Endothelial cell of umbilical vein (primary cell): ENCODE data around the gene HOXA10. TPM values are rescaled to one million over a fixed set of nuclear protein-coding genes. Genes with fewer than 3 reads are reported as not detected.

ENCODE experiments used
- BruUV-seq: library from RNA; stranded (reverse); fragments of 400-500 nt; replicated peaks from 2 replicates; lab custom pipeline; 2021; lab: Mats Ljungman, UMichigan
- CTCF ChIA-PET: fragments of 300-600, 350-600 bp; sonication (Branson Sonifier 250); formaldehyde crosslinking; loops from one replicate; lab custom pipeline; 2021; ENCODE audit warnings: antibody characterized with exemption, inconsistent platforms; lab: Charles Lee
- POLR2A ChIA-PET: fragments of 300-600, 350-600 bp; sonication (Branson Sonifier 250); formaldehyde crosslinking; loops from one replicate; lab custom pipeline; 2021; ENCODE audit warnings: antibody characterized with exemption, inconsistent platforms; lab: Charles Lee
- DNase-seq: peaks from one replicate; pipeline ENCODE4 v3.0.0-alpha.2; 2011; ENCODE audit warnings: low read depth, low spot score
- FAIRE-seq: peaks from 2 replicates; lab custom pipeline; 2011; peaks lifted over from hg19 to GRCh38; lab: Jason Lieb, UNC
- H2AFZ ChIP-seq: 2 replicates; pipeline ENCODE4 v1.6.0; 2012; ENCODE audit warnings: low read depth, low read length, control low read depth, inconsistent platforms
- H3K27ac ChIP-seq: 2 replicates; pipeline ENCODE4 v1.5.1; 2011; ENCODE audit warnings: low read depth, mild to moderate bottlenecking, control low read depth, low read length, moderate library complexity; ENCODE audit not compliant: insufficient read depth
- H3K27me3 ChIP-seq, 2 experiments: 2 replicates each; pipeline versions ENCODE4 v1.6.0 to v1.6.1; 2011; ENCODE audit warnings: low read length in 2 of 2, mixed read lengths in 1 of 2; ENCODE audit not compliant: control insufficient read depth in 2 of 2, insufficient read depth in 2 of 2
- H3K36me3 ChIP-seq, 2 experiments: 2 replicates in 1 of 2; 3 replicates in 1 of 2; pipeline ENCODE4 v1.5.1; 2011; ENCODE audit warnings: low read length in 2 of 2, mild to moderate bottlenecking in 1 of 2, moderate library complexity in 1 of 2; ENCODE audit not compliant: control insufficient read depth in 2 of 2, insufficient read depth in 2 of 2; ENCODE audit errors: extremely low read depth in 1 of 2
- H3K4me1 ChIP-seq: 3 replicates; pipeline ENCODE4 v1.5.1; 2011; ENCODE audit warnings: mild to moderate bottlenecking, low read length; ENCODE audit not compliant: control insufficient read depth, insufficient read depth; ENCODE audit errors: extremely low read depth
- H3K4me2 ChIP-seq: 2 replicates; pipeline ENCODE4 v1.6.1; 2011; ENCODE audit warnings: low read length, control low read depth, mixed read lengths; ENCODE audit not compliant: insufficient read depth
- H3K4me3 ChIP-seq, 3 experiments: fragments of 200-600 bp in 1 of 3; sonication (generic), shearing (Covaris generic) in 1 of 3; replicated peaks in 1 of 3; 2 replicates each; pipeline ENCODE4 v1.5.1; 2011 to 2016; ENCODE audit warnings: control low read depth in 3 of 3, low read length in 3 of 3, mild to moderate bottlenecking in 2 of 3, inconsistent platforms in 1 of 3, low read depth in 1 of 3, moderate library complexity in 1 of 3; ENCODE audit not compliant: insufficient read depth in 1 of 3
- H3K79me2 ChIP-seq: 2 replicates; pipeline ENCODE4 v1.6.0; 2012; ENCODE audit warnings: low read length, inconsistent platforms; ENCODE audit not compliant: control insufficient read depth, insufficient read depth
- H3K9ac ChIP-seq: replicated peaks from 2 replicates; pipeline ENCODE3; 2011; ENCODE audit warnings: low read length, control low read depth; ENCODE audit not compliant: insufficient read depth; ENCODE audit errors: extremely low read depth
- H3K9me1 ChIP-seq: replicated peaks from 3 replicates; pipeline ENCODE4 v1.6.0; 2011; ENCODE audit warnings: mild to moderate bottlenecking, low read length; ENCODE audit not compliant: control insufficient read depth, insufficient read depth; ENCODE audit errors: extremely low read depth
- H3K9me3 ChIP-seq: replicated peaks from 2 replicates; pipeline ENCODE4 v1.5.1; 2012; ENCODE audit warnings: low read length, inconsistent platforms; ENCODE audit not compliant: control insufficient read depth, insufficient read depth
- H4K20me1 ChIP-seq: replicated peaks from 2 replicates; pipeline ENCODE3; 2011; ENCODE audit warnings: mild to moderate bottlenecking, low read length; ENCODE audit not compliant: control insufficient read depth, insufficient read depth; ENCODE audit errors: extremely low read depth
- CTCF ChIP-seq, 2 donors: IDR thresholded peaks; 1 replicate in 1 of 2; 2 replicates in 1 of 2; pipeline ENCODE4 v1.5.1; 2011; ENCODE audit warnings: low read length in 2 of 2, mild to moderate bottlenecking in 2 of 2, moderate library complexity in 2 of 2, control low read depth in 1 of 2, inconsistent platforms in 1 of 2, low read depth in 1 of 2; ENCODE audit not compliant: insufficient read depth in 1 of 2; ENCODE audit errors: extremely low read depth in 1 of 2
- EZH2 ChIP-seq: IDR thresholded peaks from 2 replicates; pipeline ENCODE4 v1.6.1; 2012; ENCODE audit warnings: borderline replicate concordance, low read depth, mild to moderate bottlenecking, moderate library complexity, low read length, inconsistent platforms; ENCODE audit not compliant: severe bottlenecking
- FOS ChIP-seq: IDR thresholded peaks from 2 replicates; pipeline ENCODE4 v1.6.1; 2011; ENCODE audit warnings: mild to moderate bottlenecking, low read length, moderate library complexity, borderline replicate concordance; ENCODE audit not compliant: insufficient read depth
- GATA2 ChIP-seq: IDR thresholded peaks from 2 replicates; pipeline ENCODE4 v1.7.0; 2011; ENCODE audit warnings: low read depth, mild to moderate bottlenecking, moderate library complexity, mixed read lengths, low read length; ENCODE audit not compliant: insufficient read length, insufficient read depth
- JUN ChIP-seq: IDR thresholded peaks from 2 replicates; pipeline ENCODE4 v1.6.1; 2011; ENCODE audit warnings: borderline replicate concordance, low read depth; ENCODE audit not compliant: insufficient read length, insufficient read depth
- MAX ChIP-seq: IDR thresholded peaks from 2 replicates; pipeline ENCODE4 v1.6.1; 2011; ENCODE audit not compliant: insufficient read depth, insufficient read length
- MYC ChIP-seq: IDR thresholded peaks from one replicate; pipeline ENCODE4 v1.6.1; 2011; ENCODE audit warnings: mild to moderate bottlenecking, low read depth, low read length
- POLR2A ChIP-seq: IDR thresholded peaks from 2 replicates; pipeline ENCODE4 v1.6.1; 2012; ENCODE audit warnings: low read depth, mild to moderate bottlenecking, control low read depth, low read length
- POLR2AphosphoS5 ChIP-seq: IDR thresholded peaks from 2 replicates; pipeline ENCODE4 v1.6.1; 2012; ENCODE audit warnings: low read depth, mild to moderate bottlenecking, control low read depth, low read length, moderate library complexity; ENCODE audit not compliant: insufficient read depth
- dilution Hi-C: fragments of 300-500 bp; cut with MboI; formaldehyde crosslinking; loops from one replicate; pipeline ENCODE4 v1.15.0; 2019; ENCODE audit warnings: low sequenced_read_pairs; ENCODE audit not compliant: extremely low pct_ligation_motif_present
- intact Hi-C: fragments of 100-400 bp; cut with micrococcal nuclease; formaldehyde crosslinking; loops from one replicate; pipeline ENCODE4 v1.10.0; 2022
- polyA plus RNA-seq, 4 experiments: library from polyadenylated mRNA; depleted of rRNA in 3 of 4; stranded (reverse) in 3 of 4; unstranded in 1 of 4; fragments of >200 nt; gene quantifications; 2 replicates each; pipeline versions ENCODE4 v1.2.1 to v1.2.3, GENCODE V29; 2011 to 2012; ENCODE audit warnings: missing spikeins in 1 of 4
- total RNA-seq: library from RNA; stranded (reverse); gene quantifications from 2 replicates; pipeline ENCODE4 v1.2.3, GENCODE V29; 2021

The HOXA10 gene
- total and polyA plus RNA-seq, 2 donors (not counting 3 experiments of a cell fraction or from before 2014, with no cell fraction given), result 24.4 to 30.3 TPM

- H3K79me2 ChIP-seq, result peaks cover 98% of the 10 kb centered on the region
These were observed 6.2 kb downstream of the HOXA10 start for GRCh38 chr7:27167916-27168264.

GRCh38 chr7:27166531-27167505 lies 7.3 kb downstream of the HOXA10 start:
- ChIA-PET POLR2A (interaction anchor here (1.6 to 1.8 kb wide), 5 partner anchors 12 to 23 kb away, joined by 3 to 8 read pairs (median 5); partner anchors contain the start of genes HOXA11, HOXA3 and HOXA5), CTCF (interaction anchor here (0.8 to 7.4 kb wide), 13 partner anchors 8 to 930 kb away, joined by 3 to 86 read pairs (median 4); partner anchors contain the start of gene HOXA3)
- Histone ChIP-seq H3K36me3 (peaks cover 3 to 7% of the 10 kb centered on the region in 2 experiments), H3K4me1 (peaks cover 37% of the 10 kb centered on the region), H3K27me3 (no peaks in the 10 kb centered on the region), H3K9me1 (no peaks in the 10 kb centered on the region), H2AFZ (no peak overlapping the region), H3K9ac (peak overlapping the region; percentile 85), H3K4me3 (peak overlapping the region; percentile 31 to 98 (median 63)), H3K4me2 (peak overlapping the region; percentile 70), H3K27ac (peak overlapping the region; percentile 91), H4K20me1 (no peaks in the 10 kb centered on the region), H3K79me2 (peaks cover 98% of the 10 kb centered on the region), H3K9me3 (no peaks in the 10 kb centered on the region)
- dilution Hi-C loops (loop anchor here (10.0 to 25.0 kb wide), 3 partner anchors 312 to 980 kb away; no protein-coding TSS in a partner anchor), intact Hi-C loops (no loop called here)
- BruUV-seq, result no TSS peak
- FAIRE-seq (peak; percentile 61), DNase-seq (no peak)
- TF ChIP-seq MAX, result no peak
- TF ChIP-seq MYC, result no peak
- no peak for TF ChIP-seq EZH2
- TF ChIP-seq FOS, result peak; percentile 29
- peak; percentile 47 for TF ChIP-seq POLR2AphosphoS5
- TF ChIP-seq GATA2, result no peak
- TF ChIP-seq CTCF (IDR thresholded peaks at IDR 0.05; ENCODE audit: extremely low read depth in 1 of 2, insufficient read depth in 1 of 2, low read depth in 1 of 2, low read length in 2 of 2), result no peak

More at GRCh38 chr7:27167916-27168264, 6.2 kb downstream of the HOXA10 start:
- DNase-seq (no peak), FAIRE-seq (no peak)
- Histone ChIP-seq H2AFZ (no peak overlapping the region), H3K9me3 (no peaks in the 10 kb centered on the region), H3K9me1 (no peaks in the 10 kb centered on the region), H3K4me2 (peak overlapping the region; percentile 70), H3K4me1 (peaks cover 45% of the 10 kb centered on the region), H3K27me3 (no peaks in the 10 kb centered on the region), H3K36me3 (peaks cover 2 to 7% of the 10 kb centered on the region in 2 experiments), H3K9ac (peak overlapping the region; percentile 85), H3K27ac (peak overlapping the region; percentile 91), H4K20me1 (no peaks in the 10 kb centered on the region), H3K4me3 (peak overlapping the region; percentile 31 to 98 (median 63))
- dilution Hi-C loops, result loop anchor here (10.0 to 25.0 kb wide), 3 partner anchors 313 to 981 kb away; no protein-coding TSS in a partner anchor
- no peak for TF ChIP-seq FOS
- no peak for TF ChIP-seq POLR2A
- TF ChIP-seq EZH2, result no peak
- TF ChIP-seq POLR2AphosphoS5, result peak; percentile 1
- no peak for TF ChIP-seq JUN
- intact Hi-C loops, result loop anchor here (2.0 kb wide), 1 partner anchor 49 kb away; no protein-coding TSS in a partner anchor
- ChIA-PET CTCF (interaction anchor here (0.7 to 7.4 kb wide), 8 partner anchors 9 to 798 kb away, joined by 3 to 86 read pairs (median 9); partner anchors contain the start of genes HOXA3, HOXA5 and HOXA6), POLR2A (interaction anchor here (1.1 to 1.7 kb wide), 3 partner anchors 9 to 12 kb away, joined by 4 to 5 read pairs (median 5); no protein-coding TSS in a partner anchor)
- no TSS peak for BruUV-seq
